GM12865 (cell line): ENCODE measurements around the gene GRK5.

Source experiments
- DNase-seq: peaks from one replicate; pipeline ENCODE4 v3.0.0; 2010; ENCODE audit warnings: low read depth
- H3K4me3 ChIP-seq: 2 replicates; pipeline ENCODE4 v1.5.1; 2011; ENCODE audit warnings: mild to moderate bottlenecking, low read depth, low read length, control low read depth
- TF ChIP-seq, protein P1 (sequence below): IDR thresholded peaks from 2 replicates; pipeline ENCODE4 v1.5.1; 2011; ENCODE audit warnings: low read length, control low read depth, low read depth, inconsistent platforms; ENCODE audit not compliant: insufficient read depth; ENCODE audit errors: missing control alignments

Gene GRK5

DNA sequence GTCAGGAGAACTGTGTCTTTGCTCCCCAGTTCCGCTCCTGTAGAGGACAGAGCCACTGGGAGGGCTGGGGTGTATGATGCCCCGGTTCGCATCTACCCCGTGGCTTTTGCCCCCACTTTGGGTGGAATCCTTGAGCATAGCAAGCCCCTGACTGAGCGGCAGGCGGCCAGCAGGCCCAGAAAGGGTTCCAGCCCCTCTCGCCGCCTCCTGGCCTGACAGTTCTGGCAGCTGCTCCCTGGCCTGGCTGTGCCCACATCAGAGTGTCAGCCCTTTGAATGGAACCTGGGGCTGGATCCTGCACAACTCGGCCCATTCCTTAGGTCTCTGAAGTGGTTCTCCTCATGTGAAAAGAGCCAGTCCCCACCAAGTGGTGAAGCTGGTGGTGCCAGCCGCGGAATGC is 106.7 kb downstream of the GRK5 start:
- no peak overlapping the region for H3K4me3 ChIP-seq
- TF ChIP-seq, protein P1, sequence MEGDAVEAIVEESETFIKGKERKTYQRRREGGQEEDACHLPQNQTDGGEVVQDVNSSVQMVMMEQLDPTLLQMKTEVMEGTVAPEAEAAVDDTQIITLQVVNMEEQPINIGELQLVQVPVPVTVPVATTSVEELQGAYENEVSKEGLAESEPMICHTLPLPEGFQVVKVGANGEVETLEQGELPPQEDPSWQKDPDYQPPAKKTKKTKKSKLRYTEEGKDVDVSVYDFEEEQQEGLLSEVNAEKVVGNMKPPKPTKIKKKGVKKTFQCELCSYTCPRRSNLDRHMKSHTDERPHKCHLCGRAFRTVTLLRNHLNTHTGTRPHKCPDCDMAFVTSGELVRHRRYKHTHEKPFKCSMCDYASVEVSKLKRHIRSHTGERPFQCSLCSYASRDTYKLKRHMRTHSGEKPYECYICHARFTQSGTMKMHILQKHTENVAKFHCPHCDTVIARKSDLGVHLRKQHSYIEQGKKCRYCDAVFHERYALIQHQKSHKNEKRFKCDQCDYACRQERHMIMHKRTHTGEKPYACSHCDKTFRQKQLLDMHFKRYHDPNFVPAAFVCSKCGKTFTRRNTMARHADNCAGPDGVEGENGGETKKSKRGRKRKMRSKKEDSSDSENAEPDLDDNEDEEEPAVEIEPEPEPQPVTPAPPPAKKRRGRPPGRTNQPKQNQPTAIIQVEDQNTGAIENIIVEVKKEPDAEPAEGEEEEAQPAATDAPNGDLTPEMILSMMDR = no peak

DNA sequence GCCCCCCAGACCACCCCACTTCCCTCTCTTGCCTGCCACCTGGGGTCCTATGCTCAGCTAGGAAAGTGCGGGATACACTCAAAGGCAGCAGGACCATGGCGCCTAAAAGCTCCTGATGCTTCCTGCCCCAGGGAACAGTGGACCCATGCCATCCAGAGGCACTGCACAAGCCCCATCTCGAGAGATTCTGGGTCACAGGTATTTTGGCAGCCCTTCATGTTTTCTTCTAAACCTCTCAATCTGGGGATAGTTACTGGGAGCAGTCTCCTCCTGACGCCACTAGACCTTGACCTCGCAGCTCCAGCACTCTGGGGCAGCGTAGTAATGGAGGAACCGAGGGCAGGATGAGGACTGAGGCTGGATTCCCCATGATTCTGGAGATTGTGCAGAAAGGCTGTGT is 107.1 kb downstream of the GRK5 start:
- TF ChIP-seq, protein P1 = no peak
- no peak overlapping the region for H3K4me3 ChIP-seq
- DNase-seq = no peak

More for the DNA sequence above, 106.7 kb downstream of the GRK5 start:
- DNase-seq = no peak

- peak; percentile 80 for DNase-seq
- TF ChIP-seq, protein P1 = no peak
- H3K4me3 ChIP-seq = no peak overlapping the region
Measured at GRCh38 chr10:119315128-119316001, 108.0 kb downstream of the GRK5 start.

DNA sequence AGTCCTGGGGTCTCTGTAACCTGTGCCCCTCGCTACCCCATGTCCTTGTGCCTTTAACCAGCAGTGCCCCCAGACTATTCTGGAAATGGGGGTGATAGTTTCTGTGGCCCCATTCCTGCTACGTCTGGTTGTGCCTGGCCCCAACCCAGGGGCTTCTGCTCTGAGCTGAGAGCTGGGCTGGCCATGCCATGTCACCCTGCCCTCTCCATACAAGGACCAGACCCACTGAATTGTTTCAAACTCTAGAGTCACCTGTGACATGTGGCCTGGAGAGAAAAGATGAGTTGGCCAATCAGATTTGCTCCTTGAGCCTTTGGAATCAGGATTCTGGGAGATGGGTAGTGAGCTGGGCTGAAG is 108.6 kb downstream of the GRK5 start:
- H3K4me3 ChIP-seq = no peak overlapping the region
- DNase-seq = no peak
- TF ChIP-seq, protein P1 = no peak

GRCh38 chr10:119316729-119317097 is 109.3 kb downstream of the GRK5 start:
- TF ChIP-seq, protein P1 = no peak
- DNase-seq = no peak
- H3K4me3 ChIP-seq = no peak overlapping the region

DNA sequence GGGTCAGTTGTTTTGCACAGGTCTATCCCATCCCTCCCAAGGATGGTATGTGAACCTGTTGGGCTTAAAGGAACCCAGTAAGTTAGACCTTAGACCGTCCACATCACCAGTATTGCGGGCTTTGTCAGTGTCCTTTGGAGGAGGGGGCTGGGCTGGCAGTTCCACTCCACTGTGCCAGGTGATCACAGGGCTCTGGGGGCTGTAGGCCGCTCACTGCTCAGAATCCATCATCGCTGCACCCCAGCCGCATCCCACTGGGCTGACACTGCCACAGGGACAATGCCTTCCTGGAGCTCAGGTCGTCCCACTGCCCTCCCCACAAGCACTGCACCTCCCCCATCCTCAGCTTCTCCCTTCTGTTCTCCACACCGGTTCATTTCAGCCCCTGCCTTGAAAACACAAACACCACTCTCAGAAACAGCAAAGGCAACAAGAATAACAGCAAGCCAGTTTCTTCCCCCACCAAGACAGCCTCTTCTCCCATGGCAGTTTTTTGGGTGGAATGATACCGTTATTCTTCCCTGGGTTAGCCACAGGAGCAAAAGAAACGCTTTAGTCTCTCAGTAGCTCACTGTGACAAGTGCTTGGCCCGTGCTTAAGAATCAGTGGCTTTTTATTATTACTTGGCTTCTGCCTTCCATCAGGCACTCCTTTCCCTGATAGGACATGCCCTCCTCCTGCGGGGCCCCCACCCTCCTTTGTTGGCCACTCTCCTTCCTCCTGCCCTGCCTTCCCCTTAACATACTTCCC is 111.2 kb downstream of the GRK5 start:
- TF ChIP-seq, protein P1 = no peak
- no peak overlapping the region for H3K4me3 ChIP-seq

More for the DNA sequence above, 111.2 kb downstream of the GRK5 start:
- no peak for DNase-seq
